Epithelial cell of esophagus (primary cell): ENCODE data around the gene BCOR.

Source experiments
- DNase-seq: peaks from one replicate; pipeline ENCODE4 v3.0.0; 2010; ENCODE audit warnings: low read depth
- H3K4me3 ChIP-seq: 2 replicates; pipeline ENCODE4 v1.5.1; 2011; ENCODE audit warnings: mild to moderate bottlenecking, low read length, control low read depth
- TF ChIP-seq, protein P1 (sequence below): IDR thresholded peaks from 2 replicates; pipeline ENCODE4 v1.5.1; 2011; ENCODE audit warnings: low read depth, mild to moderate bottlenecking, low read length, control low read depth, inconsistent platforms; ENCODE audit not compliant: insufficient read depth; ENCODE audit errors: missing control alignments

The BCOR gene

DNA sequence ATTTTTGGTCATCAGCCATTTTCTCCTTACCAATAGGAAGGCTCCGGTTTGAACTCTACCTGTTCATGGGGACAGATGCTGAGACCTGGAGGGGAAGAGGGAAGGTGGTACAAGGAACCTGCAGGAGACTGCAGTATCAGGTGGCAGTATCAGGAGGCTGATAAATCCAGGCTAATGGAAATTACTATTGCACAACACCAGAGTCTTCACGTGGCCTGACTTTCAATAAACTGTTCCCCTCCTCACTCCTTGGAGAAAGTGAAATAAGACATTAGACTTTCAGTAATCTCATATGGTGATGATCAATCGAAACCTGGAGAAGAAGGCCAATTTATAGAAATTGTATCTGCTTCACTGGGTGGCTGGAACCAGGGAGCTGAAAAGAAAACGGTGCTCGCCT, 46.2 kb upstream of the BCOR start:
- no peak overlapping the region for H3K4me3 ChIP-seq
- DNase-seq = no peak
- TF ChIP-seq, protein P1, sequence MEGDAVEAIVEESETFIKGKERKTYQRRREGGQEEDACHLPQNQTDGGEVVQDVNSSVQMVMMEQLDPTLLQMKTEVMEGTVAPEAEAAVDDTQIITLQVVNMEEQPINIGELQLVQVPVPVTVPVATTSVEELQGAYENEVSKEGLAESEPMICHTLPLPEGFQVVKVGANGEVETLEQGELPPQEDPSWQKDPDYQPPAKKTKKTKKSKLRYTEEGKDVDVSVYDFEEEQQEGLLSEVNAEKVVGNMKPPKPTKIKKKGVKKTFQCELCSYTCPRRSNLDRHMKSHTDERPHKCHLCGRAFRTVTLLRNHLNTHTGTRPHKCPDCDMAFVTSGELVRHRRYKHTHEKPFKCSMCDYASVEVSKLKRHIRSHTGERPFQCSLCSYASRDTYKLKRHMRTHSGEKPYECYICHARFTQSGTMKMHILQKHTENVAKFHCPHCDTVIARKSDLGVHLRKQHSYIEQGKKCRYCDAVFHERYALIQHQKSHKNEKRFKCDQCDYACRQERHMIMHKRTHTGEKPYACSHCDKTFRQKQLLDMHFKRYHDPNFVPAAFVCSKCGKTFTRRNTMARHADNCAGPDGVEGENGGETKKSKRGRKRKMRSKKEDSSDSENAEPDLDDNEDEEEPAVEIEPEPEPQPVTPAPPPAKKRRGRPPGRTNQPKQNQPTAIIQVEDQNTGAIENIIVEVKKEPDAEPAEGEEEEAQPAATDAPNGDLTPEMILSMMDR = no peak

DNA sequence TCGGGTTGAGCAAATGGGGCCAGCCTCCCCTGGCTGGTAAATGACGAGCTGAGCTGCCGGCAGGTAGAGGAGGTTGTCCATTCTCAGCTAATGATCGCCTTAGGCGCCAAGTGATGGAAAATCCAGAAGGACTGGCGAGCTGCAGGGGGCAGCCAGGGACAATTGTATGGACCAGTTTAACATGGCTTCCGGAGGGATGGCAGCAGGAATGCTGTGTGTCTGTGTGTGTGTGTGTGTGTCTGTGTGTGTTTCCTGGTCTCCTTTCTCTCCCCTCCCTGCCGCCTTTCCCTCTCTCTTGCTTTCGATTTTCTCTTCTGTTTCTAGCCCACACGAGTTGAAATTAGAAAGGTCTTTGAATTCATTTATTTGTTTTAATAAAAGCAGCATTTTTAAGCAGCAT, 45.2 kb upstream of the BCOR start:
- TF ChIP-seq, protein P1 = no peak
- H3K4me3 ChIP-seq = no peak overlapping the region
- no peak for DNase-seq

DNA sequence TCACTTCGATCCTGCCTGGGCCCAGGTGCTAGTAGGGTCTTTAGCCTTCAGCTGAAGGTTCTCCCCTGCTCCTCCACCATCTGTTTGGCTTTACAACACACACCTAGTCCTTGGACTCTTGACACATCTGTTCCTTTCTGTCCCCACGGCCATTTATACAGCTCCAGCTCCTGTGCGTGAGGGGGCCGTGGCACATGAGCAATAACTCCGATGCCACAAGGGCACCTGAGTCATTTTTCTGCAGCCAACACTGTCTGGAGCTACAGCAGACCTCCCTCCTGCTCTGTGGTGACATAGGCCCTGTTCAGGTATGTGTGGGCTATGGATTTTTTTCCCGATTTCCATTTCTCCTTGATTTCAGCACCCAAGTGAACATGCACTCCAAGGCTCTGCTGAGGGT, 44.7 kb upstream of the BCOR start:
- no peak for DNase-seq
- no peak overlapping the region for H3K4me3 ChIP-seq
- TF ChIP-seq, protein P1 = no peak

DNA sequence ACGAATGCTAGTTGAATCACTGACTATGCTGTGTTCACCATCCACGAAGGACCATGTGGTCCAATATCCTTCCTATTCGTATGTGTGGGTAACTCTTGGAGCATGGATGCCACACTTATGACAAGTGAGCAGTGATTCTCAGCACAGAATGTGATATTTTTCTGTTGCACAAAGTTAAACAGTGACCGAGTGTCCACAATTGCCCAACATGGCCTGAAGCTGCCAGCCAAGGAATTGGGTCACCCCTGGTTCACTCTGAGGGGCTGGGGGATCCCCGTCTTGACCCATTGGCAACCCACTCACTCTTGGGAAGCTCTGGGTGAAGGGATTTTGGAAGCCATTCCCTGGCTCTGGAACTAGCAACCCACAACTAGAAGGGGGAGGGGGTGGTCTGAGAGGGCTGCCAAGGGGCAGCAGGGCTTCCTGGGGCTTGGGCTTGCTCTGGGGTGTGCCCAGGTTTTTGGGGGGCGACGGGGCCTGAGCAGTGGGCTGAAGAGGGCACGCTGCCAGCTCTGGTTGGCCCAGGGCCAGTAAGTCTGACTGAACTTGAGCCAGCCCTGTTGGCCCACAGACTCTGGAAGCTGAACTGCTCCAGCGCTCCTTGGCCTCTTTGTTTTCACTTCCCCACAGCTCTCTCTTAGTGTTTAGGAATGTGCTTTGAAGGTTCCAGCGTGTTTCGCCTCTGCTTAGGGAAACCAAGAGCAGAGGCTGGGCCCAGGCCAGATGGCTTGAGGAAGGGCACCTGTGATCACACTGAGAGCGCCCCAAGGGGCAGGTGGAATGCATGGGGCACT, 43.1 kb upstream of the BCOR start:
- H3K4me3 ChIP-seq = no peak overlapping the region
- no peak for DNase-seq
- TF ChIP-seq, protein P1 = no peak

DNA sequence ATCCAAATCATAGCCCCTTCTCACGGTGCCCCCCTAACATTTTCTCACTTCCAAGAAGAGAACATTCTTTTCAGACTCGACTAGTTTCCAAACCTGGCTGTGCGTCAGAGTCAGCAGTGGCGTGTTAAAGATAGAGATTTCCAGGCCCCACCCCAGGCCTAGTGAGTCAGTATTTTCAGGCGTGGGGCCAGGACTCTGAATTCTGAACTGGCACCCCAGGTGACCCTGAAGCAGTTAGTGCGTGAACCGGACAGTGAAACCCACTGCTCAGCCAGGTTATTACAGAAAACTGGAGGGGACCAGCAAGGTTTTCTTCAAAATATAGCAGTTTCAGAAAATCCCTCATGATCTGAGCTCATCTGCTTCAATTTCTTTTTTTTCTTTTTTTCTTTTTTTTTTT, 35.0 kb upstream of the BCOR start:
- peak; percentile 79 for DNase-seq
- H3K4me3 ChIP-seq = no peak overlapping the region
- TF ChIP-seq, protein P1 = no peak

DNA sequence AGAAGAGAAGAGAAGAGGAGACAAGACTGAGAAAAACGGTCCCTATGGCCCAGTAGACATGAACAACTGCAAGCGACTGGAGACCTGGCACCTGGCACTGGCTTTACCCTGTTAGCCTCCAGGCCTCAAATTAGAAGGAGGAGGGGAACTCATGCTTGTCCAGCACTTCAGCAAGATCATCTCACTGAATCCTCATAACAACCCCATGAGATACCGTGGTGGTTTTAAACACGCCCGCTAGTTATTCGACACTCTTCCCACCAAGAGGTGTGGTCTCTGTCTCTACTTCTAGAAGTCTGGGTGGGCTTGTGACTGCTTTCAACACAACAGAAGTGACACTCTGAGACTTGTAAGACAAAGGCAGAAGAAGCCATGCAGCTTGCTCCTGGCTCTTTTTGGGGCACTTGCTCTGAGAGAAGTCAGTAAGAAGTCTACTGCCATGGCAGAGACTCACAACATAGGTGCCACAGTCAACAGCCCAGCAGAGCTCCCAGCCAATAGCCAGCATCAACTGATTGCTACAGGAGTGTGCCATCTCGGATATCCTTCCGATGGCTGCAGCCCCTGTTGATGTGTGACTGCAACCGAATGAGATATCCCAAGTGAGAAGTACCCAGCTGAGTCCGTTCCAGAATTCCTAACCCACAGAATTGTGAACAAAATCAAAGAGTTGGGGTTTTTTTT, 34.0 kb upstream of the BCOR start:
- no peak overlapping the region for H3K4me3 ChIP-seq
- TF ChIP-seq, protein P1 = no peak
- DNase-seq = no peak
